ENCODE measurements around the gene SLC1A5.

- no peak for TF ChIP-seq POLR2AphosphoS5 (IDR thresholded peaks at IDR 0.05)
- no peak for TF ChIP-seq CTCF (IDR thresholded peaks at IDR 0.05)
- TF ChIP-seq POLR2A (IDR thresholded peaks at IDR 0.05): no peak
Measured at GRCh38 chr19:46821512-46822409, 33.4 kb upstream of the SLC1A5 start.

All from prostate gland (tissue), 2 donors.